ENCODE results near the gene ELK3. TPM values are rescaled to one million over a fixed set of nuclear protein-coding genes. Genes with fewer than 3 reads are reported as not detected.

ELK3 gene
- total and polyA plus RNA-seq, 2 of the 8 experiments (the other 6 are each of a cell fraction or from before 2014, with no cell fraction given): 3.5 to 14.3 TPM

DNA sequence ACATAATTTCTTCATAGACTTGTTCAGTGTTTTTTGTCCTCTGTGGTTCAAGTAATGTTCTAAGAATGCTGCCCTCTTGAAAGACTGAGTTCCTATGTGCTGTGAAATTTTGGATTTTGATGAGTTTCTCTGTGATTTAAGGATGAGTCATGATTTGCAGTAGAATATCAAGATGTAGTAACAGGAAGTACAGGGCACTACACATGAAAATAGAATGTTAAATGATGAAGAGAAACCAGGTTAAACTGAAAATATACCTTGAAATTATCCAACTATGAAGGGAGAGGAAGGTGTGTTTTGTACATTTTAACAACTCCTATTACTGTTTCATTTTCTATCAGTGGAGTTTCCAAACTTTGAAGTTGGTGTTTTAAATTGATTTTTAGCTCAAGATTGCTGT is 4.8 kb downstream of the ELK3 start:
- CTCF ChIA-PET (ENCODE audit: partially characterized antibody): interaction anchor here (1.1 kb wide), 1 partner anchor 10 kb away, joined by 3 read pairs; no protein-coding TSS in a partner anchor
- H3K23me2 ChIP-seq (ENCODE audit: low read depth, low read length): peaks cover 12% of the 10 kb centered on the region; the same call in 1 of the 2 replicates
- no peak overlapping the region for H2BK12ac ChIP-seq (ENCODE audit: low read depth, low read length)
- no peak overlapping the region for H2BK15ac ChIP-seq (ENCODE audit: low read length)
- no peak for TF ChIP-seq RXRA (IDR thresholded peaks at IDR 0.05; ENCODE audit: insufficient read depth, low read depth, low read length)
- H2BK120ac ChIP-seq (replicated peaks; ENCODE audit: low read depth, low read length): no peak overlapping the region
- H3K9me3 ChIP-seq (ENCODE audit: insufficient read depth in 2 of 2, low read depth in 1 of 2, low read length in 1 of 2): no peaks in the 10 kb centered on the region
- H3K56ac ChIP-seq (replicated peaks; ENCODE audit: insufficient read length, low read depth, low read length): no peak overlapping the region
- peaks cover 0 to 2% of the 10 kb centered on the region in 2 experiments for H4K20me1 ChIP-seq (replicated peaks in 1 of 2; ENCODE audit: control insufficient read depth in 1 of 2, insufficient read depth in 2 of 2, low read length in 2 of 2)
- peaks cover 0 to 7% (median 3%) of the 10 kb centered on the region in 4 experiments; a peak in 3 of 7 replicates for H3K27me3 ChIP-seq (replicated peaks in 1 of 4; ENCODE audit: control insufficient read depth in 3 of 4, extremely low read depth in 1 of 4, insufficient read depth in 3 of 4, low read length in 3 of 4)
- no peak overlapping the region for H2BK5ac ChIP-seq (ENCODE audit: low read depth, low read length)
- no peak overlapping the region for H4K5ac ChIP-seq (ENCODE audit: insufficient read length, low read depth, low read length)
- FAIRE-seq (no peak), DNase-seq (ENCODE audit: low read depth in 1 of 2, low spot score in 2 of 2) (no peak)
- no peaks in the 10 kb centered on the region for H3K79me1 ChIP-seq (ENCODE audit: low read depth, low read length)
- H3K4me3 ChIP-seq (ENCODE audit: extremely low read depth in 1 of 4, insufficient read depth in 2 of 4, low read depth in 3 of 4, low read length in 4 of 4): no peak overlapping the region
- no peak overlapping the region for H4K8ac ChIP-seq (ENCODE audit: extremely low read depth, insufficient read depth, low read length)
- H3K14ac ChIP-seq (ENCODE audit: insufficient read length): no peak overlapping the region
- H2AFZ ChIP-seq (ENCODE audit: low read length): no peak overlapping the region
- H3K9ac ChIP-seq (replicated peaks in 1 of 4; ENCODE audit: extremely low read depth in 1 of 4, low read depth in 3 of 4, low read length in 3 of 4): no peak overlapping the region
- no peak overlapping the region for H2BK20ac ChIP-seq (ENCODE audit: low read length)
- peaks cover 0 to 2% (median under 1%) of the 10 kb centered on the region in 4 experiments; a peak in 3 of 7 replicates for H3K4me1 ChIP-seq (replicated peaks in 1 of 4; ENCODE audit: control insufficient read depth in 3 of 4, insufficient read depth in 4 of 4, low read length in 3 of 4)
- H2AK5ac ChIP-seq (ENCODE audit: low read depth, low read length): no peak overlapping the region
- no peaks in the 10 kb centered on the region; a peak in 1 of 4 replicates for H3K79me2 ChIP-seq (ENCODE audit: control insufficient read depth in 1 of 2, insufficient read depth in 2 of 2, low read length in 2 of 2)
- POLR2A ChIA-PET (ENCODE audit: partially characterized antibody): no interaction called here
- no peak overlapping the region for H3K23ac ChIP-seq (ENCODE audit: insufficient read length)
- H3K36me3 ChIP-seq (ENCODE audit: control insufficient read depth in 2 of 4, insufficient read depth in 4 of 4, low read length in 3 of 4): no peaks in the 10 kb centered on the region
- no peak overlapping the region for H3K4ac ChIP-seq (replicated peaks; ENCODE audit: insufficient read length, low read depth, low read length)
- H3K4me2 ChIP-seq (ENCODE audit: insufficient read depth in 1 of 2, low read depth in 2 of 2, low read length in 2 of 2): no peak overlapping the region
- no peak overlapping the region for H4K91ac ChIP-seq (replicated peaks; ENCODE audit: insufficient read length, low read length)
- H3K18ac ChIP-seq (ENCODE audit: extremely low read depth, low read length): no peak overlapping the region
- H3K27ac ChIP-seq (ENCODE audit: low read depth, low read length): no peak overlapping the region
